Aorta (tissue), 5 donors: ENCODE results near the gene ABTB2. TPM values are rescaled to one million over a fixed set of nuclear protein-coding genes. Genes with fewer than 3 reads are reported as not detected.

Source experiments
- ATAC-seq: fragments of 200-7000 bp; cut with Tn5 transposase; one replicate; pipeline ENCODE4 v1.9.1; 2022; ENCODE audit warnings: moderate library complexity; ENCODE audit not compliant: low FRiP score
- DNase-seq, 2 donors: peaks; one replicate each; pipeline ENCODE4 v3.0.0-alpha.2; 2020
- H3K27ac ChIP-seq, 2 donors: one replicate each; pipeline ENCODE4 v1.5.1; 2013; ENCODE audit warnings: low read length in 2 of 2, mild to moderate bottlenecking in 2 of 2, moderate library complexity in 2 of 2, control low read depth in 1 of 2, inconsistent platforms in 1 of 2, low read depth in 1 of 2
- H3K27me3 ChIP-seq, 2 donors: one replicate each; pipeline ENCODE4 v1.6.1; 2013; ENCODE audit warnings: control low read depth in 1 of 2, low read length in 1 of 2, mild to moderate bottlenecking in 1 of 2, moderate library complexity in 1 of 2; ENCODE audit not compliant: insufficient read depth in 2 of 2, control insufficient read depth in 1 of 2
- H3K36me3 ChIP-seq, 2 donors: one replicate each; pipeline ENCODE4 v1.6.1; 2013; ENCODE audit warnings: control low read depth in 1 of 2, low read length in 1 of 2, mild to moderate bottlenecking in 1 of 2; ENCODE audit not compliant: insufficient read depth in 2 of 2, control insufficient read depth in 1 of 2
- H3K4me1 ChIP-seq, 2 donors: one replicate each; pipeline ENCODE4 v1.6.1; 2013; ENCODE audit warnings: low read length in 2 of 2, control low read depth in 1 of 2, mild to moderate bottlenecking in 1 of 2, moderate library complexity in 1 of 2; ENCODE audit not compliant: insufficient read depth in 2 of 2, control insufficient read depth in 1 of 2
- H3K4me3 ChIP-seq, 2 donors: one replicate each; pipeline ENCODE4 v1.5.1; 2013; ENCODE audit warnings: low read length in 2 of 2, control low read depth in 1 of 2, mild to moderate bottlenecking in 1 of 2
- H3K9me3 ChIP-seq: one replicate; pipeline ENCODE4 v1.6.1; 2013; ENCODE audit warnings: mild to moderate bottlenecking, low read length; ENCODE audit not compliant: control insufficient read depth
- WGBS, 2 donors: extraction: QIAGEN DNeasy Blood & Tissue Kit; methylation state at CpG; one replicate each; pipeline ENCODE4 v1.1.7; 2013; 5-methylcytosine and 5-hydroxymethylcytosine counted together
- intact Hi-C, 2 donors: fragments of 100-400 bp; cut with DNase I; formaldehyde crosslinking; loops; one replicate each; pipeline versions ENCODE4 v1.14.2 to v1.15.0; 2022
- long read RNA-seq, 2 donors: library from polyadenylated mRNA; unstranded; transcript quantifications; one replicate each; pipeline ENCODE4 v2.0.0, GENCODE V29; 2020 to 2021
- polyA plus RNA-seq, 2 donors: library from polyadenylated mRNA; stranded (reverse); fragments of 200-250 nt; gene quantifications; one replicate each; pipeline ENCODE4 v1.2.3, GENCODE V29; 2013
- total RNA-seq, 2 donors: library from RNA; stranded (reverse); fragmentation: NEBNext Ultra II Directional; extraction: Animal tissue kit (Norgen Biotek cat#: 25700); gene quantifications; one replicate each; pipeline ENCODE4 v1.2.1, GENCODE V29; 2021
- donor health status: healthy with polysubstance abuse.
- donor health status: Bipolar disorder and iron deficiency.
- donor health status: DM: no; HTN: no; CAD: no.
- donor health status: DM: no; HTN: no; CAD: no.
- donor health status: DM: yes; HTN: yes; CAD: no.

Gene ABTB2
- total RNA-seq (10 to 100 TPM; 10.5 to 11.4 TPM), polyA plus RNA-seq (1 to 10 TPM; 2.9 to 3.3 TPM)
- long read RNA-seq, donor 1, partial matches to known transcripts, result 3 of 21 reads
- long read RNA-seq, donor 1, other reads (novel, unspliced or antisense), result 18 of 21 reads
- long read RNA-seq, donor 2, full-length matches to known transcripts, result 1 of 13 reads
- long read RNA-seq, donor 2, partial matches to known transcripts, result 5 of 13 reads
- long read RNA-seq, donor 2, other reads (novel, unspliced or antisense), result 7 of 13 reads

DNA sequence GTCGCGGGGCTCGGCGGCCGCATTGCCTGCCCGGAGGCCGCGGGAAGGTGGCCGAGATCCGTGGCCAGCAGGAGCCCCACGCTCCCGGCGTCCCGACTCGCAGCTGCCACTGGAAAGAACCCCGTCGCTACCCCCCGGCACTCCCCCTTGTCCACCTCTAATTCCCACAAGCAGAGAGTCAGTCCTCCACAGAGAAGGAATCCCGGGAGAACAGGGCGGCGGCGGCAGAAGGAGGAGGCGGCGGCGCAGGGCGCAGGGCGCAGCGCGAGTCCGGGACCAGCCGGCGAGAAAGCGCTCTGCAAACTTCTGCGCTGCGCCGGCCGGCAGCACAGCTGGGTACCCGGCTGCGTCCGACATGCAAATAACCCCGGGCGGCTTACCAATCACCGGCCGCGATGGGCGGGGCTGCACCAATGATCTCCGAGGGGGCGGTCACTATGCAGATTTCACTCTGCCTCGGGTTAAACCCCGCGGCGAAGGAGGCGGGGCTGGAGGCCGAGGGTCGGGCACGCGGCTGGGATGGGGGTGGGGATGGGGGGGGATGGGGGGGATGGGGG lies at the start of gene ABTB2:
TSS of gene ABTB2 (minus strand) at position 310 of the 557 bp plus-strand sequence.
- intact Hi-C loops, result loop anchor here (2.0 to 5.0 kb wide), 4 partner anchors 105 to 361 kb away; partner anchors contain the start of gene NAT10 (in 1 of the 2)
- no peaks in the 10 kb centered on the region for H3K9me3 ChIP-seq
- peaks cover 0 to 3% of the 10 kb centered on the region in 2 donors for H3K4me1 ChIP-seq
- WGBS, 2 donors, result 0% methylated on average over 42 to 57 of the region's 57 CpGs
- H3K36me3 ChIP-seq, result no peaks in the 10 kb centered on the region
- DNase-seq (peak; percentile 99), ATAC-seq (peak; percentile 95)
- peak within 1 kb of the TSS in 1 of 2 donors; percentile 71 for H3K27ac ChIP-seq
- H3K4me3 ChIP-seq, result peak within 1 kb of the TSS; percentile 4 to 71
- no peaks in the 10 kb centered on the region for H3K27me3 ChIP-seq

DNA sequence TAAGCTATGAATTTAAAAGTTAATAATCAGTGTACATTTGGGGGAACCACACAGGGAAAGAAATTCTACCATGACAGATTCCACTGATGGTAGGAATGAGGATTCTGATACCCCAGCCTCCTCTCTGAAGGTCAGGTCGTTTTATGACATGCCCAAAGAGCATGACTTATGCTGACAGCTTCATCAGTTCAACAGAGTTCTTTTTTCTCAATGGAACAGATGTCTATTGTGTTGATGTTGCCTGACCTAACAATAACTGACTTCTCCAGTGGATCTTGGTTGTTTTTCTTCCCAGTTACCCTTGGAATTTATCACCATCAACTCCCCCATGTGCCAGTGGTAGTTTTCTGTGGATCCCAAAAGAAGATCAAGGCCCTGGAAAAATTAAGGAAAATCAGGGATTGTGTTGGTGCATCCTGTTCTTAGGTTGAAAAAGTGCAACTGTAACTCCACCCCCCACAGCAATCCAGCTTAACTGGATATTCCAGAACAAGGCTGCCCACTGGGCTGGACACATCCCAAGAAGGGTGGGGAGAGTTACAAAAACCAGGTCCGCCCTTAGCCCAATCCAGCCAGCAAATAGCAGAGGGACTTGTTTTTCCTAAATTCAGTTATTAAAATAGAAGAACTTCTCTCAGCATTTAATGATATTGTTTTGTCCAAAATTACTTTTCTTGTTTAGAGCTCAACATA lies 49.5 kb upstream of the ABTB2 start:
- WGBS, 2 donors, result 56 to 61% methylated on average over 2 of the region's 2 CpGs
- intact Hi-C loops, result no loop called here
- no peaks in the 10 kb centered on the region for H3K27me3 ChIP-seq
- no peak overlapping the region for H3K4me3 ChIP-seq
- ATAC-seq (no peak), DNase-seq (no peak)
- H3K4me1 ChIP-seq, result no peaks in the 10 kb centered on the region
- H3K27ac ChIP-seq, result no peak overlapping the region
- H3K36me3 ChIP-seq, result no peaks in the 10 kb centered on the region
- H3K9me3 ChIP-seq, result no peaks in the 10 kb centered on the region

DNA sequence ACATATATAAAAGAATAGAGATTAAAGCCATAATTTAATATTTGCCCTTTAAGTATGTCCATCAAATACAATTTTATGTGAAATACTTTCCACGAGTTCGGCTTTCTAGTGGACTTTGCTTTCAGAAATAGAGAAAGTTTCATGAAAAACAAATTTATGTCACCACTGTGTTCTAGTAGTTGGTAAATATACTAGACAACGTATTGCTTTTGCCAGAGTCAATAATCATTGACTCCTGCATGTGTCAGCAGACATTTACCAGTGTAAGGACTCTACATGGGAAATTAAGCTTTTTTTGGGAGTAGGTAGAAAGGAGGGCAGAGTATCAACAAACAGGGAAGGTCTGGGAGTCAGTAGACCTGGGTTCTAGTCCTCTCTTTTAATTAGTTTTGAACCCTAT lies 48.6 kb upstream of the ABTB2 start:
- ATAC-seq, result no peak
- 51 to 63% methylated on average over 3 of the region's 3 CpGs for WGBS, 2 donors
- intact Hi-C loops, result no loop called here
- Histone ChIP-seq H3K36me3 (no peaks in the 10 kb centered on the region), H3K4me1 (no peaks in the 10 kb centered on the region), H3K27ac (no peak overlapping the region), H3K4me3 (no peak overlapping the region), H3K27me3 (no peaks in the 10 kb centered on the region), H3K9me3 (no peaks in the 10 kb centered on the region)
- no peak for DNase-seq

DNA sequence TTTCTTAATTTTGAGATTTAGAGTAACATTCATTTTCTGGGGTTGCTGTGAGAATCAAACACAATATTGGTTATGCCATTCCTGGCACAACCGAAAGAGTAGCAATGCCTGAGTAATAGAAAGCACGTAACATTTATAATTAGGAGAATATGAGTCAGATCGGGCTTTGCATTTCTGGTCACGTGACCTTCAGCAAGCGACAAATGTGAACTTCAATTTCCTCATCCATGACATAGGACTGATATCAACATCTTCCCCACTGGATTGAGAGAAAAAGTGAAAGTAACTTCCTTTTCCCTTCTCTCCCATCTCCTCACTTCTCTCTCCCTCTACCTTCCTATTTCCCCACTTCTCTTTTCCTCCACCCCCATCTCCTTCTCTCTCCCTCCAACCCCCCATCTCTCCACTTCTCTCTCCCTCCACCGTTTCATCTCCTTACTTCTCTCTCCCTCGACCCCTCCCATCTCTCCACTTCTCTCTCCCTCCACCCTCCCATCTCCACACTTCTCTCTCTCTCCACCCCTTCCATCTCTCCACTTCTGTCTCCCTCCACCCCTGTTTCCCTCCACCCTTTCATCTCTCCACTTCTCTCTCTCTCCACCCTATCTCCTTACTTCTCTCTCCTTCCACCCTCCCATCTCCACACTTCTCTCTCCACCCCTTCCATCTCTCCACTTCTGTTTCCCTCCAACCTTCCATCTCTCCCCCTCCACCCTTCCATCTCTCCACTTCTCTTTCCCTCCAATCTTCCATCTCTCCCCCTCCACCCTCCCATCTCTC lies 47.5 kb upstream of the ABTB2 start:
- ATAC-seq (no peak), DNase-seq (no peak)
- 54 to 60% methylated on average over 6 to 7 of the region's 7 CpGs for WGBS, 2 donors
- H3K27me3 ChIP-seq, result no peaks in the 10 kb centered on the region
- no peak overlapping the region for H3K27ac ChIP-seq
- no peaks in the 10 kb centered on the region for H3K36me3 ChIP-seq
- intact Hi-C loops, result no loop called here
- H3K4me1 ChIP-seq, result no peaks in the 10 kb centered on the region
- H3K4me3 ChIP-seq, result no peak overlapping the region
- H3K9me3 ChIP-seq, result no peaks in the 10 kb centered on the region

DNA sequence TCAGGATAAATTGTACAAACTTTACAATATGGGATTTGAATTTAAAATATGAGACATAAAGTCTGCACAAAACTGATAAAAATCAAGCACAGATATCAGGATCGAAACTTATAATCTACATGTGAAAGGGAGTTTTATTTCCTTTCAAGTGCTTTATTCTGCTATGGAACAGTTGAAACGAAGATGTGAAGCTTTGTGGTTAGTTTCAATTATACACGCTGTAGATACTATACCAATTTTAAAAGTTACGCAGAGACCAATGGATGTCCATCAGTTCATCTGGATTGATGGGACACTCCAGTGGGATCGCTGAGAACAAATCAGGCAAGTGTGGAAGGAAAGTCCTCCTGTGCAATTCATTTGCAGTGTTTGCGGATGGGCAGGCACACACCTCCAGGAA lies 46.5 kb upstream of the ABTB2 start:
- Histone ChIP-seq H3K4me3 (no peak overlapping the region), H3K36me3 (no peaks in the 10 kb centered on the region), H3K27me3 (no peaks in the 10 kb centered on the region), H3K4me1 (no peaks in the 10 kb centered on the region), H3K9me3 (no peaks in the 10 kb centered on the region), H3K27ac (no peak overlapping the region)
- ATAC-seq (no peak), DNase-seq (no peak)
- WGBS, 2 donors, result 85 to 87% methylated on average over 6 of the region's 6 CpGs
- intact Hi-C loops, result no loop called here

DNA sequence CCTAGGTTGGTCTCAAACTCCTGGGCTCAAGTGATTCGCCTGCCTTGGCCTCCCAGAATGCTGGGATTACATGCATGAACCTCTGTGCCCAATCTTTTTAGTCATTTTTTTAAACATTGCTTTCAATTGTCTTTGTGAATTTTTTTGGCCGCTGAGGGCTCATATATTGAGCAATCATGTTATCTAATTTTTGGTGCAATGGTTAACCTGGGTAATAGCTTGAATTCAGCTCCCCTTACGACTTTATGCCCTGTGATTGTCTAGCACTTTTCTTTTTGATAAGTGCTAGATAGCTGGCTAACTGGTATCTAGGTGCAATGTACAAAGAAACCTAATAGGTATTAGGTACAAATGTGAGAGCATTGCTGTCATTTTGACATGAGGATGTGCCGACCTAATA lies 45.6 kb upstream of the ABTB2 start:
- WGBS, 2 donors, result 73 to 79% methylated on average over 4 of the region's 4 CpGs

DNA sequence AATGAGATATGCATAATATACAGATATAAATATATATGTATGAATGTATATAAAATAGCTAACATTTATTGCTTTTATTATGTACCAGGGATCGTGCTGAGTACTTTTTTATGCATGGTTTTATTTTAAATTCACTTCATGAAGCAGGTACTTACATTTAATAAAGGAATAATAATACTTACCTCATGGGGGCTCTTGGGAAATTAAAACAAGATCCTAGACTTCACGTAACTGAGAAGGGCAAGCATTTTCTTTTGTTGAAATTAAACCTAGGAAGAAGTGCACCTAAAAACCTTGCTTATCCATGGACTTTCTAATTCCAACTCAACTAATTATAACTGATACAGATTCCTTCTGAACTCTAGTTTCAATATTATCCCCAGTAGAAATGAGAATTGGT lies 40.0 kb upstream of the ABTB2 start:
- WGBS, 2 donors, result 79 to 80% methylated on average over 2 of the region's 2 CpGs
- no peaks in the 10 kb centered on the region for H3K36me3 ChIP-seq
- no peaks in the 10 kb centered on the region for H3K9me3 ChIP-seq
- no peak for DNase-seq
- H3K4me3 ChIP-seq, result no peak overlapping the region
- intact Hi-C loops, result no loop called here
- H3K27me3 ChIP-seq, result no peaks in the 10 kb centered on the region
- no peak overlapping the region for H3K27ac ChIP-seq
- no peak for ATAC-seq
- peaks cover 0 to 2% of the 10 kb centered on the region in 2 donors for H3K4me1 ChIP-seq

More for the DNA sequence above, 45.6 kb upstream of the ABTB2 start:
- DNase-seq (no peak), ATAC-seq (no peak)
- intact Hi-C loops, result no loop called here
- Histone ChIP-seq H3K27me3 (no peaks in the 10 kb centered on the region), H3K9me3 (no peaks in the 10 kb centered on the region), H3K4me1 (no peaks in the 10 kb centered on the region), H3K4me3 (no peak overlapping the region), H3K27ac (no peak overlapping the region), H3K36me3 (no peaks in the 10 kb centered on the region)

DNA sequence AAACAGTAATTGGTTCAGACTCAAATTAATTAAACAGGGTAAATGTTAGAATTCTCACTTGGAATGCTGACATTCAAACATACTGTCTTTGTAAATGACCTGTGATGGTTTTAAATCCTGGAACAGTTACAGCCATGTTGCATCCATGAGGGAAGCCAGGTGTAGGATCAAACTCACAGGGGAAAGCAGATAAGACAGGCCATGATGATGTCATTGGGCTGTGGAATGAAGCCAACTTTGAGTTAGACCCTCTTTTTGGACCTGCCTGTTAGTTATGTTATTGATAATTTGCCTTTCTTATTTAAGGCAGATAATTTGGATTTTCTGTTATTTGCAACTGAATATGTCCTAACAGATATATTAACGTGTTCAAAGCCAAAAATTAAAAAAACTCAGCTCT lies 39.3 kb upstream of the ABTB2 start:
- ATAC-seq (no peak), DNase-seq (no peak)
- intact Hi-C loops, result no loop called here

More for the DNA sequence above, 39.3 kb upstream of the ABTB2 start:
- H3K4me3 ChIP-seq, result no peak overlapping the region
- H3K27me3 ChIP-seq, result no peaks in the 10 kb centered on the region
- no peaks in the 10 kb centered on the region for H3K9me3 ChIP-seq
- no peaks in the 10 kb centered on the region for H3K36me3 ChIP-seq
- H3K4me1 ChIP-seq, result peaks cover 0 to 2% of the 10 kb centered on the region in 2 donors
- no peak overlapping the region for H3K27ac ChIP-seq
- 74 to 75% methylated on average over 1 of the region's 1 CpG for WGBS, 2 donors
